ENCODE data around the gene FRMPD3.

GRCh38 chrX:107451731-107452130 is 2.3 kb downstream of the FRMPD3 start:
- TF ChIP-seq REST (IDR thresholded peaks at IDR 0.05; ENCODE audit: unreplicated experiment), result no peak
- no peak for TF ChIP-seq CTCF (conservative IDR thresholded peaks at IDR 0.05; ENCODE audit: low read depth in 2 of 2)
- no peak for TF ChIP-seq EZH2phosphoT487 (IDR thresholded peaks at IDR 0.05; ENCODE audit: unreplicated experiment)
- TF ChIP-seq EZH2 (IDR thresholded peaks at IDR 0.05; ENCODE audit: low read depth, unreplicated experiment), result no peak
- no peak for TF ChIP-seq POLR2AphosphoS5 (IDR thresholded peaks at IDR 0.05; ENCODE audit: low read depth)
- no peak for TF ChIP-seq JUNB (IDR thresholded peaks at IDR 0.05; ENCODE audit: unreplicated experiment)
- no peak for TF ChIP-seq ETS1 (IDR thresholded peaks at IDR 0.05)
- no peak for TF ChIP-seq ZNF331 (CRISPR knock-in tag; IDR thresholded peaks at IDR 0.05; ENCODE audit: low read depth)
- no peak for TF ChIP-seq NANOG (IDR thresholded peaks at IDR 0.05; ENCODE audit: borderline replicate concordance)

Measured in GM23338 (cell line).